HL-60 (cell line): Measurements from ENCODE around the gene STAT6.
A peak's percentile ranks its signal among the peaks of the same experiment; 100 is the strongest.
"Not testable (repeated sequence)": the region's sequence is repeated elsewhere in the genome, so short reads cannot be mapped to it uniquely, and the experiment has no call there.

Experiments
- DNase-seq, 2 experiments: peaks; one replicate each; pipeline ENCODE4 v3.0.0-alpha.2; 2010 to 2020; ENCODE audit warnings: low read depth in 1 of 2, low spot score in 1 of 2
- H3K27ac ChIP-seq: fragments of 250-450 bp; sonication (Bioruptor Pico); replicated peaks from 2 replicates; pipeline ENCODE4 v1.5.1; 2020; ENCODE audit warnings: mild to moderate bottlenecking, moderate library complexity
- H3K27me3 ChIP-seq: fragments of 250-450 bp; sonication (Bioruptor Pico); 2 replicates; pipeline ENCODE4 v1.5.1; 2021; ENCODE audit warnings: mild to moderate bottlenecking, moderate library complexity; ENCODE audit not compliant: insufficient read depth, poor library complexity, severe bottlenecking
- H3K4me3 ChIP-seq: replicated peaks from 2 replicates; pipeline ENCODE4 v1.5.1; 2011; ENCODE audit warnings: mild to moderate bottlenecking, control low read depth, low read length; ENCODE audit not compliant: insufficient read depth
- GABPA ChIP-seq: IDR thresholded peaks from 2 replicates; pipeline ENCODE4 v1.6.1; 2012; ENCODE audit warnings: low read depth
- POLR2AphosphoS5 ChIP-seq: IDR thresholded peaks from 2 replicates; pipeline ENCODE4 v1.6.1; 2012; ENCODE audit warnings: low read depth
- REST ChIP-seq: IDR thresholded peaks from 2 replicates; pipeline ENCODE4 v1.6.1; 2012; ENCODE audit warnings: low read depth; ENCODE audit not compliant: insufficient replicate concordance
- SPI1 ChIP-seq: IDR thresholded peaks from 2 replicates; pipeline ENCODE4 v1.6.1; 2012; ENCODE audit warnings: low read depth, mild to moderate bottlenecking, borderline replicate concordance
- TF ChIP-seq, protein P1 (sequence below): IDR thresholded peaks from one replicate; pipeline ENCODE4 v1.5.1; 2011; ENCODE audit warnings: low read length, control low read depth, inconsistent platforms; ENCODE audit not compliant: insufficient read depth

STAT6 gene

DNA sequence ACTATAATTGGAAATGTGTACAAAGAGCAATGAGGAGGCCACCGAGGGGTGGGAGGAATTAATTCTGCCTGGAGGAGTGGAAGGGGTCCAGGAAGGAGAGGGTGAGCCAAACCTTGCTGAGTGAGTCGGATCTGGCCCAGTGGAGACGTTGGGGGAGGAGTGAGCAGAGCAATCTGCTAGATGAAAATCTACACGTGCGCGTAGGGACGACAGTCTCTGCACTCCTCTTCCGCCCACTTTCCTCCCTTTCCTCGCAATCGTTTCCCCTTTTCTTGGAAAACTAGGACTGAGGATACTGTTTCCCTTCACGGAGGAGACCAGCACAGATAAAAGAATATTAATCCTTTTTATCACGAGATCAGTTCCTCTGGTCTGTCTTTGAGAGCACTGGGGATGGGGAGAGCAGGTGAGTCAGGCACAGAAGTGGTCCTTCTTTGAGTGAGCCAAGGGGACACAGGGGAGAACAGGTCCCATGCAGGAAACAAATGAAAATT is 25.1 kb downstream of the STAT6 start:
- no peak overlapping the region for H3K4me3 ChIP-seq
- no peak for TF ChIP-seq POLR2AphosphoS5
- H3K27me3 ChIP-seq, result no peaks in the 10 kb centered on the region
- no peak for DNase-seq
- H3K27ac ChIP-seq, result no peak overlapping the region

DNA sequence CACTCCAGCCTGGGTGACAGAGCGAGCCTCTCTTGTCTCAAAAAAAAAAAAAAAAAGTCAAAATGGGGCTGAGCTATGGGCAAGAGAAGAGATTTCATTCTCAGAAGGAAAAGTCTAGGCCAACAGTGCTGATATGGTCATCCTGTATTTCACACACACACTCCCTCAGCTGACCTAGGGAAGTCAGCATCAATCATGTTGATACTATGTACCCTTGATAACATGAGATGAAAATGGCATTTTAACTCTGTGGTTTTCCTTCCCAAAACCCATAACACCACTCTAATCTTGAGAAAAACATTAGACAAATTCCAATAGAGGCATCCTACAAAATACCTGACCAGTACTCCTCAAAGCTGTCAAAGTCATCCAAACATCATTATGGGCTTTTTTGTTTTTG is 30.3 kb downstream of the STAT6 start:
- Histone ChIP-seq H3K4me3 (no peak overlapping the region), H3K27me3 (no peaks in the 10 kb centered on the region), H3K27ac (no peak overlapping the region)
- no peak for DNase-seq
- no peak for TF ChIP-seq REST
- TF ChIP-seq SPI1, result no peak
- TF ChIP-seq, protein P1, sequence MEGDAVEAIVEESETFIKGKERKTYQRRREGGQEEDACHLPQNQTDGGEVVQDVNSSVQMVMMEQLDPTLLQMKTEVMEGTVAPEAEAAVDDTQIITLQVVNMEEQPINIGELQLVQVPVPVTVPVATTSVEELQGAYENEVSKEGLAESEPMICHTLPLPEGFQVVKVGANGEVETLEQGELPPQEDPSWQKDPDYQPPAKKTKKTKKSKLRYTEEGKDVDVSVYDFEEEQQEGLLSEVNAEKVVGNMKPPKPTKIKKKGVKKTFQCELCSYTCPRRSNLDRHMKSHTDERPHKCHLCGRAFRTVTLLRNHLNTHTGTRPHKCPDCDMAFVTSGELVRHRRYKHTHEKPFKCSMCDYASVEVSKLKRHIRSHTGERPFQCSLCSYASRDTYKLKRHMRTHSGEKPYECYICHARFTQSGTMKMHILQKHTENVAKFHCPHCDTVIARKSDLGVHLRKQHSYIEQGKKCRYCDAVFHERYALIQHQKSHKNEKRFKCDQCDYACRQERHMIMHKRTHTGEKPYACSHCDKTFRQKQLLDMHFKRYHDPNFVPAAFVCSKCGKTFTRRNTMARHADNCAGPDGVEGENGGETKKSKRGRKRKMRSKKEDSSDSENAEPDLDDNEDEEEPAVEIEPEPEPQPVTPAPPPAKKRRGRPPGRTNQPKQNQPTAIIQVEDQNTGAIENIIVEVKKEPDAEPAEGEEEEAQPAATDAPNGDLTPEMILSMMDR, result no peak
- TF ChIP-seq GABPA, result no peak
- TF ChIP-seq POLR2AphosphoS5, result no peak

- Histone ChIP-seq H3K27ac (peak overlapping the region; percentile 67), H3K27me3 (no peaks in the 10 kb centered on the region), H3K4me3 (no peak overlapping the region)
- TF ChIP-seq REST (no peak), GABPA (no peak), POLR2AphosphoS5 (no peak)
- TF ChIP-seq, protein P1, result no peak
- DNase-seq, result no peak
Measured at GRCh38 chr12:57079821-57080220, 31.3 kb downstream of the STAT6 start.

- TF ChIP-seq REST (peak; percentile 43), SPI1 (no peak), GABPA (peak; percentile 87), POLR2AphosphoS5 (peak; percentile 77)
- TF ChIP-seq, protein P1, result no peak
- peak within 1 kb of the TSS; percentile 95 for H3K27ac ChIP-seq
- H3K27me3 ChIP-seq, result no peaks in the 10 kb centered on the region
- peak within 1 kb of the TSS; percentile 71 for H3K4me3 ChIP-seq
- peak; percentile 100 for DNase-seq
Measured at GRCh38 chr12:57078519-57079404, 32.4 kb downstream of the STAT6 start, which contains the start of gene NEMP1. Gene NEMP1, minus strand, starts transcription at chr12:57078791. Its CDS starts 46 bp downstream, at chr12:57078745.

GRCh38 chr12:57073566-57074450 is 37.4 kb downstream of the STAT6 start:
- H3K27me3 ChIP-seq, DNase-seq, H3K27ac ChIP-seq, H3K4me3 ChIP-seq: not testable (repeated sequence)
